Adipose tissue (tissue), 3 donors: ENCODE results near the gene AGBL4. TPM values are rescaled to one million over a fixed set of nuclear protein-coding genes. Genes with fewer than 3 reads are reported as not detected.

Source experiments
- H3K27ac ChIP-seq: one replicate; pipeline ENCODE4 v1.5.1; 2013; ENCODE audit warnings: low read depth, low read length
- WGBS, 3 donors: extraction: QIAGEN DNeasy Blood & Tissue Kit; methylation state at CpG; one replicate each; pipeline ENCODE4 v1.1.7; 2013; 5-methylcytosine and 5-hydroxymethylcytosine counted together
- polyA plus RNA-seq, 3 donors: library from polyadenylated mRNA; stranded (reverse); fragments of 200-250 nt; gene quantifications; one replicate each; pipeline ENCODE4 v1.2.3, GENCODE V29; 2013
- donor health status: healthy with polysubstance abuse.
- donor health status: Bipolar disorder and iron deficiency.
- donor health status: healthy.

The AGBL4 gene
- polyA plus RNA-seq, 3 donors, result 0.06 to 0.51 TPM; not detected in 1

DNA sequence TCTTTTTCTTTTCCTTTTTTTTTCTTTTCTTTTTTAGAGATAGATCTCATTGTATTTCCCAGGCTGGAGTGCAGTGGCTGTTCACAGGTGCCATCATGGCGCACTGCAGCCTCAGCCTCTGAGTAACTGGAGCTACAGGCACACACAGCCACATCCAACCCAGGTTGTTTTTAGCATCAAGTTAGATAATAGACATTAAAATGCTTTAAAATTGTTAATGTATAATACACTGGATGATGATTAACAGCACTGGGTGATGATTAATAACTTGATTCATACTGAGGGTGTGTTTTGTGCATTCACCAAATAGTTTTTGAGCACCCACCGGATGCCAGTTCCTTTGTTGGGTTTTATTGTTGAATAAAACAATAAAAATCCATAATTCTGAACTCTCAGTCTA lies 1322.3 kb downstream of the AGBL4 start:
- no peak overlapping the region for H3K27ac ChIP-seq
- WGBS, 3 donors, result 79 to 94% (median 88%) methylated on average over 2 of the region's 2 CpGs

DNA sequence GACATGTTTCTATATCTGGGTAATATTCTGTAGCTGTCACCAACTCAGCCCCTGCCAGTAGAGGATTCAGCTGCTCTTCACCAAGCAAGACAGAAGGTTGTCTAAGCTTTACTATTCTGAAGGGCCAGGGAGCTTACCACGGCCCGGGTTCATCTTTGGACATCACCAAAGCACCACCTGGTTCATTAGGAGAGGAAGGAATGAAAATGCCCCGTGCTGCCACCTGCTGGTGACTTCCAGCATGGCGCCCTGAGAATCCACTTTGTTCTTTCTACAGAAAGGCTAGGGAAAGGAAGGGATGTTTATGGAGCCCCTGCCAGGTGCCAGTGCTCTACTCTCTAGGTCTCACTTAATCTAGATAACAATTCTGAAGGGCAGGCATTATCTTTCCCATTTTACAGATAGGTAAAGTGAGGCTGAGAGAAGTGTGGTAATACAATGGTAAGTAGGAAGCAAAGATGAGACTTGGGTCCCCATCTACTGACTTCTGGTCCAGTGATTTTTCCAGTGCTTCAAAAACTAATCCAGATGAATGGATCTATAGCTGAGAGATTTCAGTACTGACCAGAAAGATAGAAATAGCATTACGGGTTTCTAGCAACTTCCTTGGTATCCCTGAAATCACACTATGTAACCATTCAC lies 1326.6 kb downstream of the AGBL4 start:
- WGBS, 3 donors, result 20 to 22% (median 22%) methylated on average over 5 of the region's 5 CpGs
- no peak overlapping the region for H3K27ac ChIP-seq

DNA sequence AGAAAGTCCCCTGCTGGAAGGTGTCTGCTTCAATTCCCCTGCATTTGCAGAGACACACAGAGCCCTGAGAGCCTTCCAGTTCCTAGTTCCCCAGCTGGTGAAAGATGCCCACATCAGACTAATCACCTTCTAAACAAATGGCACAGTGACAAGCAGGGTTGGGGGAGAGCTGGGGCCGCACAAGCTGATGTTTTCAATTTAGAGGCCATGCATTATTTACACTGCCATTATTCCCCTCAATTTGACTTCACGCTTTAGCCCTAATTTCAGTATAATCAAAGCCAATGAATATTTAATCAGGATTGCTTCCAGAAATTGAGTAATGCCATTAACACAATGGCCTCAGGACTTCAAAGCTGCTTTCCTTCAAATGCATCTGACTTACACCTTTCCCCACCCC lies 1328.6 kb downstream of the AGBL4 start:
- 70 to 83% (median 79%) methylated on average over 2 of the region's 2 CpGs for WGBS, 3 donors
- no peak overlapping the region for H3K27ac ChIP-seq

- 67 to 80% (median 73%) methylated on average over 11 to 12 of the region's 12 CpGs for WGBS, 3 donors
- H3K27ac ChIP-seq, result no peak overlapping the region
Measured at GRCh38 chr1:48693674-48694320, 1330.0 kb downstream of the AGBL4 start.

- 37 to 78% (median 74%) methylated on average over 11 of the region's 11 CpGs for WGBS, 3 donors
- no peak overlapping the region for H3K27ac ChIP-seq
Measured at GRCh38 chr1:48693180-48693579, 1330.6 kb downstream of the AGBL4 start.

DNA sequence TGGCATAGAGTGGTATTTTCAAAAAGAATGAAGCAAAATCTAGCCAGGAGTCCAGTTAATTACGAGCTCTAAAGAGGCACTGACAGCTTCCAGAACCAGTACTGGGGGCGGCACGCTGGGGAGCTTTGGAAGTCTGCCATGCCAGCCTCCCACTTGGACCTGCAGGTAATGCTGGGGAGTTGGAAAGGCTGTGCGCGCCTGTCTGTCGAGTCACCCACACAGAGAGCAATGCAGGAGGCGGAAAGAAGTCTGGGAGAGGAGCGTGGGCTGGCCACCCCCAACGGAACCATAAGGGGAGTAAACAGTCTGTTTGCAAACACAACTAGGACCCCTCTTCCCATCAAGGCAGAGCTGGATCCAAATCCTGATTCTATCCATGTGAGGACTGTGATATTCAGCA lies 1331.5 kb downstream of the AGBL4 start:
- no peak overlapping the region for H3K27ac ChIP-seq
- 70 to 79% (median 75%) methylated on average over 9 of the region's 9 CpGs for WGBS, 3 donors

DNA sequence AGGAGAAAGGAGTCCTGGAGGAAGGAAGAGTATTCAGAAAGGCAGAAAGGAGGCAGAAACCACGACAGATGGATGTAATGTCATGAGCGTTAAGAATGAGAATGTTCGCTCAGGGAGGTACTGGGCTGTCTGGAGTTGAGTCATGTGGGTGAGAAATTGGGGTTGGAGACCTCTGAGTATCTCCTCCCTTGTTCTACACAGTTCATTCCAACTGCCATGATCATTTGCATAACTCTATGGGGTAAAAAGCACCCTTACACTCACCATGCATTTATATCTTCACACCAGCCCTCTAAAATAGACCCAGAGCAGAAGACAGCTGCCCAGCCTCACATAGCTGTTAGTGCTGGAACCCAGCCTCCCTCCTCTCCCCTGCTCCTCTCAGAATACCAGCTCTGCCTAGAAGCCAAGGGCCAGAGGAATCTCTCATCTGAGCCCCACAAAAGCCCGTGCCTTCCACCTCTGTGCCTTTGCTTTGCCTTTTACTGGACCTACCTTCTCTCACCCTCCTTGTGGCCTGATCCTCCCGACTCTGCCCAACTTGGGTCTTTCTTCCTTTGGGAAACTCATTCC lies 1332.2 kb downstream of the AGBL4 start:
- H3K27ac ChIP-seq, result no peak overlapping the region
- 70 to 76% (median 75%) methylated on average over 5 of the region's 5 CpGs for WGBS, 3 donors

- WGBS, 3 donors, result 49 to 62% (median 51%) methylated on average over 3 of the region's 3 CpGs
- H3K27ac ChIP-seq, result no peak overlapping the region
Measured at GRCh38 chr1:48688102-48688760, 1335.5 kb downstream of the AGBL4 start.

DNA sequence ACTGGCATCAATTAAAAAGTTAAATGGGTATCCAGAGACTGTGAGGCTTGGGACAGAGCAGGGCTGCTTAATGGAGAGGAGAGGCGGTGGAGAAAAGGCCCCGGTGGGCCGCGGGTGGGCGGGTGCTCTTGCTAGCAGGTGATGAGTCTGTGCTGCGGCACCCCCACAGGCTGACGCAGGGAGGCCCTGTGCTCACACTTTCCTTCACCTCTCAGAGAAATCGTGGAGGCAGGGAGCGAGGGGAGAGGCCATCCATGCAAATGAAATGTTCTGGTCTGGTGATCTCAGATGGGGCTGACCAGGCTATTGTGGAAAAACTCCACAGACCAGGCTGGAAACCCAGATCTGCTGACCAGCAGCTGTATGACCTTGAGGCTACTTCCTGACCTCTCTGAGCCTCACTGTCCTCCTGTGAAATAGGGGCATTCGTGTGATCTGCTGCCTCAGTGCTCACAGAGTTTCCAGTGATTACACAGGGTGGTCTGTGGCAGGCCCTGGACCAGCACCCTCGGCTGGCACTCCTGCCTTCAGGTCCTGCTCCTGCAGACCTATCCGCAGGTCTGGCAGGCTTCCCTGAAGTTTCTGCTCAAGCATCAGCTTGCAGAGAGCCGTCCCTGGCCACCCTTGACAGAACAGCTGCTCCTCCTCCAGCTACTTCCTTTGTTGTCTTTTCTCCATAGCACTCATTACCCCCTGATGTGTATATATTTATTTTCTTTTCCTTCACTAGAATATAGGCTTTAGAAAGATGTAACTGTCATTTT lies 1336.3 kb downstream of the AGBL4 start:
- 72 to 80% (median 76%) methylated on average over 13 of the region's 13 CpGs for WGBS, 3 donors
- no peak overlapping the region for H3K27ac ChIP-seq

DNA sequence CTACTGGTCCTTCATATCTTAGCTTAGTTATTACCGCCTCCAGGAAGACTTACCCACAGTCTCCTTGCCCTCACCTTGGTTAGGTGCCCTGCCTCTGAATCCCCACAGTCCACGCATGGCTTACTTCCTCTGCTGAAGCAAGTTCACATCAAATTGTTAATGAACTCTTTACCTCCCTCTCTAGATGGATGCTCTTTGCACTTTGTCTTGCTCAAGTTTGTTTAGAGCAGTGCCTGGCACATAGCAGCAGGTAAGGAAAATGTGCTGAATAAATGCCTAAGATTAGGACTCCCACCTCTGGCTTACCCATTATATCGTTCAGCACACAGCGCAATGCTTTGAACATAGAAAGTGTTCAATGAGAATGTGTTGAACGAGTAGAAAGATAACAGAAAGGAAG lies 1337.6 kb downstream of the AGBL4 start:
- WGBS, 3 donors, result 85 to 91% (median 91%) methylated on average over 5 of the region's 5 CpGs
- no peak overlapping the region for H3K27ac ChIP-seq

GRCh38 chr1:48684381-48684780 lies 1339.4 kb downstream of the AGBL4 start:
- no peak overlapping the region for H3K27ac ChIP-seq
- 89 to 94% (median 91%) methylated on average over 4 of the region's 4 CpGs for WGBS, 3 donors

- 76 to 83% (median 83%) methylated on average over 3 of the region's 3 CpGs for WGBS, 3 donors
- no peak overlapping the region for H3K27ac ChIP-seq
Measured at GRCh38 chr1:48683839-48684238, 1339.9 kb downstream of the AGBL4 start.

- 60 to 68% (median 61%) methylated on average over 4 of the region's 4 CpGs for WGBS, 3 donors
- no peak overlapping the region for H3K27ac ChIP-seq
Measured at GRCh38 chr1:48681476-48682305, 1342.1 kb downstream of the AGBL4 start.

DNA sequence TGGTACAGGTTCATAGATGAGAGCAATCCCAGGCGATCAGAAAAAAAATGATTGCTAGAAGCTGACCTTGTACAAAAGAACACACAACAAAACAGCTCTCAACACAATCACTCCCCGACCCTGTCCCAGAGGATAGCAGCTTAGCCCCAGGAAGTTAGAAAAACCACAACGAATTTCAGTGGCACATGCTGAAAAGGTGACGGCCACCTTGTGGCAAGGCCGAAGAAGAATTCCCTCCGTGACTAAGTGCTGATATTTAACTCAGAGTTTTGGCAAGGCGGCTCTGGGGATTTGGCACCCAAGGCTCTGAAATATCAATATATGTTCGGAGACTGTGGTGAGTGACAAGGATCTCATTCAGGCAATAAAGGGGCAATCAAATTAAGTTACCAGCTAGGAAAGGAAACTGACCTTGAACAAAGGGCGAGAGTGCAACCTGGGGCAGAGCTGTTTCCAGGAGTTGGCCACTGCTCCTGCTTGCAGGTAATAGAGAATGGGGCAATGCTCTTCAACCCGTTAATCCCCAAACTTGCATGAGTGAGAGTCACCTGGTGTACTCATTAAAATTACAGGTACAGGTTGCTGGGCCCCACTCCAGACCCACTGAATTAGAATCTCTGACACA lies 1343.2 kb downstream of the AGBL4 start:
- 33 to 70% (median 68%) methylated on average over 10 of the region's 10 CpGs for WGBS, 3 donors
- H3K27ac ChIP-seq, result no peak overlapping the region

- no peak overlapping the region for H3K27ac ChIP-seq
- 61 to 67% (median 66%) methylated on average over 6 of the region's 6 CpGs for WGBS, 3 donors
Measured at GRCh38 chr1:48679859-48680258, 1343.9 kb downstream of the AGBL4 start.

DNA sequence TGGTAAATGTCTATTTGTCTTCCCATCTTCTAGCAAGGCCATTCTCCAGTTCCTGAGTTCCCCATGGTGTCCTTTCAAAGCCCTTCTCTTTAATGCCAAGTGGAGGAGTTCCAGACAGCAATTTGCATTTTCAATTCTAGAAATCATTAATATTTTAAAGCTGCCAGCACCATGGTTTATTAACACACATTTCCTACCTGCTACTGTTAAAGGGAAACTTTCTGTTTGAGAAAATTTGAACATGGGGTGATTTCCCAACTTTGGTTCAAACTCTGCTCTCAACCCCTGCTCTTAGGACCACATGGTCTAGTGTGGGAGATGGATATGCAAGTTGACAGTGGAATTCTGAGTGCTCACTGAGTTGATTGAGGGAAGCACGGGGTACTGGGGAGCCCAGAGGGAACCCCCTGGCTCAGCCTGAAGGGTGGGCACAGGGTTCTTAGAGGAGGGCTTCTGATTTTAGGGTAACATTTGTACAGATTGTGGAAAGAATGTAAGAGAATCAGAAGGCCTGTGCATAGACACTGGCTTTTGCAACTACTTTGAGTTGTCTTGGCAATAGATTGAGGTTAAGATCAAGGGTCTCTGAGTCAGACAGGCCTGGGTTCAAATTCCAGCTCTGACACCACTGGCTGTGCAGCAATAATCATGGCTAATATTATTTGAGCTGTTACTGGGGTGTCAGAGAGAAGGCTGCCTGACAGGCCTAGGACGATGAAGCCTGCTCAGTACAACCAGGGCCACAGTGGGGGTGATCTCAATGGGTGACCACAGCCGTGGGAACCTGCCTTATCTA lies 1344.8 kb downstream of the AGBL4 start:
- 81 to 89% (median 88%) methylated on average over 3 of the region's 3 CpGs for whole genome bisulfite sequencing, 3 donors
- no peak overlapping the region for H3K27ac ChIP-seq
